K562 (cell line): ENCODE data around the gene SND1. TPM values are rescaled to one million over a fixed set of nuclear protein-coding genes. Genes with fewer than 3 reads are reported as not detected.
A peak's percentile ranks its signal among the peaks of the same experiment; 100 is the strongest.

Source experiments
- CCNT2 ChIP-seq: IDR thresholded peaks from 2 replicates; pipeline ENCODE4 v1.6.1; 2011; ENCODE audit warnings: borderline replicate concordance, low read depth, mild to moderate bottlenecking, moderate library complexity, mixed read lengths, low read length; ENCODE audit not compliant: insufficient read length; ENCODE audit errors: extremely low read depth
- CTBP1 ChIP-seq: fragments of 450-650 bp; IDR thresholded peaks from 2 replicates; pipeline ENCODE4 v1.6.1; 2016; ENCODE audit warnings: borderline replicate concordance
- DNMT1 ChIP-seq: fragments of 450-650 bp; IDR thresholded peaks from 2 replicates; pipeline ENCODE4 v1.6.1; 2016; ENCODE audit warnings: antibody characterized with exemption, mild to moderate bottlenecking
- HDGF ChIP-seq: fragments of 450-650 bp; IDR thresholded peaks from 2 replicates; pipeline ENCODE4 v1.6.1; 2016
- KLF1 ChIP-seq: fragments of 450-650 bp; IDR thresholded peaks from 2 replicates; pipeline ENCODE4 v1.6.1; 2016; ENCODE audit warnings: missing genetic modification characterization, missing compliant biosample characterization
- TRIM24 ChIP-seq, 2 experiments: fragments of 450-650 bp; IDR thresholded peaks; 2 replicates each; pipeline ENCODE4 v1.6.1; 2016
- ZBTB1 ChIP-seq: sonication (generic); formaldehyde crosslinking; IDR thresholded peaks from 2 replicates; pipeline ENCODE4 v1.8.1; 2023; ENCODE audit warnings: missing genetic modification reagents, low read depth, mild to moderate bottlenecking, borderline replicate concordance
- ZBTB7A ChIP-seq: IDR thresholded peaks from 2 replicates; pipeline ENCODE4 v1.6.1; 2011; ENCODE audit warnings: low read depth, mild to moderate bottlenecking, low read length, moderate library complexity, borderline replicate concordance; ENCODE audit not compliant: control insufficient read depth
- ZKSCAN3 ChIP-seq: fragments of 250-450 bp; sonication (Bioruptor Pico); IDR thresholded peaks from 2 replicates; pipeline ENCODE4 v1.4.0; 2020
- ZNF133 ChIP-seq: fragments of 250-450 bp; sonication (Bioruptor Pico); IDR thresholded peaks from 2 replicates; pipeline ENCODE4 v1.4.0; 2020; ENCODE audit warnings: mild to moderate bottlenecking
- ZNF354B ChIP-seq: fragments of 250-450 bp; sonication (Bioruptor Pico); IDR thresholded peaks from 2 replicates; pipeline ENCODE4 v1.4.0; 2020
- ZNF583 ChIP-seq: fragments of 250-450 bp; sonication (Bioruptor Pico); IDR thresholded peaks from 2 replicates; pipeline ENCODE4 v1.4.0; 2020
- polyA plus RNA-seq, 8 experiments: library from polyadenylated mRNA; depleted of rRNA in 4 of 8; stranded (reverse) in 5 of 8; unstranded in 3 of 8; fragments of >200 nt; fragmentation: Nextera tagmentation in 2 of 8; fragmentation: Illumina TruSeq in 1 of 8; extraction: Ambion mirVana in 2 of 8; extraction: Trizol in 1 of 8; gene quantifications; 2 replicates each; pipeline versions ENCODE4 v1.2.1 to v1.2.3, GENCODE V29; 2011 to 2014; ENCODE audit warnings: inconsistent platforms in 1 of 8, missing spikeins in 1 of 8
- total RNA-seq, 7 experiments: library from RNA; depleted of rRNA in 6 of 7; stranded (reverse); fragments of >200 nt in 6 of 7; fragmentation: Illumina TruSeq in 2 of 7; extraction: Trizol in 2 of 7; gene quantifications; 2 replicates each; pipeline versions ENCODE4 v1.2.1 to v1.2.3, GENCODE V29; 2011 to 2021; ENCODE audit warnings: low replicate concordance in 1 of 7
- TF ChIP-seq, protein P1 (sequence below): fragments of 450-650 bp; IDR thresholded peaks from 2 replicates; pipeline ENCODE4 v1.6.1; 2016; ENCODE audit warnings: mild to moderate bottlenecking, moderate library complexity
- TF ChIP-seq, protein P2 (sequence below): fragments of 250-450 bp; sonication (Bioruptor Pico); IDR thresholded peaks from 2 replicates; pipeline ENCODE4 v1.4.0; 2020; ENCODE audit warnings: mild to moderate bottlenecking, moderate library complexity, borderline replicate concordance

Gene SND1
- total and polyA plus RNA-seq, 9 of the 15 experiments (the other 6 are each of a cell fraction or from before 2014, with no cell fraction given) = 46.5 to 307 (median 191) TPM

GRCh38 chr7:128135515-128136214 lies 483.7 kb downstream of the SND1 start (continued):
- TF ChIP-seq, protein P1, sequence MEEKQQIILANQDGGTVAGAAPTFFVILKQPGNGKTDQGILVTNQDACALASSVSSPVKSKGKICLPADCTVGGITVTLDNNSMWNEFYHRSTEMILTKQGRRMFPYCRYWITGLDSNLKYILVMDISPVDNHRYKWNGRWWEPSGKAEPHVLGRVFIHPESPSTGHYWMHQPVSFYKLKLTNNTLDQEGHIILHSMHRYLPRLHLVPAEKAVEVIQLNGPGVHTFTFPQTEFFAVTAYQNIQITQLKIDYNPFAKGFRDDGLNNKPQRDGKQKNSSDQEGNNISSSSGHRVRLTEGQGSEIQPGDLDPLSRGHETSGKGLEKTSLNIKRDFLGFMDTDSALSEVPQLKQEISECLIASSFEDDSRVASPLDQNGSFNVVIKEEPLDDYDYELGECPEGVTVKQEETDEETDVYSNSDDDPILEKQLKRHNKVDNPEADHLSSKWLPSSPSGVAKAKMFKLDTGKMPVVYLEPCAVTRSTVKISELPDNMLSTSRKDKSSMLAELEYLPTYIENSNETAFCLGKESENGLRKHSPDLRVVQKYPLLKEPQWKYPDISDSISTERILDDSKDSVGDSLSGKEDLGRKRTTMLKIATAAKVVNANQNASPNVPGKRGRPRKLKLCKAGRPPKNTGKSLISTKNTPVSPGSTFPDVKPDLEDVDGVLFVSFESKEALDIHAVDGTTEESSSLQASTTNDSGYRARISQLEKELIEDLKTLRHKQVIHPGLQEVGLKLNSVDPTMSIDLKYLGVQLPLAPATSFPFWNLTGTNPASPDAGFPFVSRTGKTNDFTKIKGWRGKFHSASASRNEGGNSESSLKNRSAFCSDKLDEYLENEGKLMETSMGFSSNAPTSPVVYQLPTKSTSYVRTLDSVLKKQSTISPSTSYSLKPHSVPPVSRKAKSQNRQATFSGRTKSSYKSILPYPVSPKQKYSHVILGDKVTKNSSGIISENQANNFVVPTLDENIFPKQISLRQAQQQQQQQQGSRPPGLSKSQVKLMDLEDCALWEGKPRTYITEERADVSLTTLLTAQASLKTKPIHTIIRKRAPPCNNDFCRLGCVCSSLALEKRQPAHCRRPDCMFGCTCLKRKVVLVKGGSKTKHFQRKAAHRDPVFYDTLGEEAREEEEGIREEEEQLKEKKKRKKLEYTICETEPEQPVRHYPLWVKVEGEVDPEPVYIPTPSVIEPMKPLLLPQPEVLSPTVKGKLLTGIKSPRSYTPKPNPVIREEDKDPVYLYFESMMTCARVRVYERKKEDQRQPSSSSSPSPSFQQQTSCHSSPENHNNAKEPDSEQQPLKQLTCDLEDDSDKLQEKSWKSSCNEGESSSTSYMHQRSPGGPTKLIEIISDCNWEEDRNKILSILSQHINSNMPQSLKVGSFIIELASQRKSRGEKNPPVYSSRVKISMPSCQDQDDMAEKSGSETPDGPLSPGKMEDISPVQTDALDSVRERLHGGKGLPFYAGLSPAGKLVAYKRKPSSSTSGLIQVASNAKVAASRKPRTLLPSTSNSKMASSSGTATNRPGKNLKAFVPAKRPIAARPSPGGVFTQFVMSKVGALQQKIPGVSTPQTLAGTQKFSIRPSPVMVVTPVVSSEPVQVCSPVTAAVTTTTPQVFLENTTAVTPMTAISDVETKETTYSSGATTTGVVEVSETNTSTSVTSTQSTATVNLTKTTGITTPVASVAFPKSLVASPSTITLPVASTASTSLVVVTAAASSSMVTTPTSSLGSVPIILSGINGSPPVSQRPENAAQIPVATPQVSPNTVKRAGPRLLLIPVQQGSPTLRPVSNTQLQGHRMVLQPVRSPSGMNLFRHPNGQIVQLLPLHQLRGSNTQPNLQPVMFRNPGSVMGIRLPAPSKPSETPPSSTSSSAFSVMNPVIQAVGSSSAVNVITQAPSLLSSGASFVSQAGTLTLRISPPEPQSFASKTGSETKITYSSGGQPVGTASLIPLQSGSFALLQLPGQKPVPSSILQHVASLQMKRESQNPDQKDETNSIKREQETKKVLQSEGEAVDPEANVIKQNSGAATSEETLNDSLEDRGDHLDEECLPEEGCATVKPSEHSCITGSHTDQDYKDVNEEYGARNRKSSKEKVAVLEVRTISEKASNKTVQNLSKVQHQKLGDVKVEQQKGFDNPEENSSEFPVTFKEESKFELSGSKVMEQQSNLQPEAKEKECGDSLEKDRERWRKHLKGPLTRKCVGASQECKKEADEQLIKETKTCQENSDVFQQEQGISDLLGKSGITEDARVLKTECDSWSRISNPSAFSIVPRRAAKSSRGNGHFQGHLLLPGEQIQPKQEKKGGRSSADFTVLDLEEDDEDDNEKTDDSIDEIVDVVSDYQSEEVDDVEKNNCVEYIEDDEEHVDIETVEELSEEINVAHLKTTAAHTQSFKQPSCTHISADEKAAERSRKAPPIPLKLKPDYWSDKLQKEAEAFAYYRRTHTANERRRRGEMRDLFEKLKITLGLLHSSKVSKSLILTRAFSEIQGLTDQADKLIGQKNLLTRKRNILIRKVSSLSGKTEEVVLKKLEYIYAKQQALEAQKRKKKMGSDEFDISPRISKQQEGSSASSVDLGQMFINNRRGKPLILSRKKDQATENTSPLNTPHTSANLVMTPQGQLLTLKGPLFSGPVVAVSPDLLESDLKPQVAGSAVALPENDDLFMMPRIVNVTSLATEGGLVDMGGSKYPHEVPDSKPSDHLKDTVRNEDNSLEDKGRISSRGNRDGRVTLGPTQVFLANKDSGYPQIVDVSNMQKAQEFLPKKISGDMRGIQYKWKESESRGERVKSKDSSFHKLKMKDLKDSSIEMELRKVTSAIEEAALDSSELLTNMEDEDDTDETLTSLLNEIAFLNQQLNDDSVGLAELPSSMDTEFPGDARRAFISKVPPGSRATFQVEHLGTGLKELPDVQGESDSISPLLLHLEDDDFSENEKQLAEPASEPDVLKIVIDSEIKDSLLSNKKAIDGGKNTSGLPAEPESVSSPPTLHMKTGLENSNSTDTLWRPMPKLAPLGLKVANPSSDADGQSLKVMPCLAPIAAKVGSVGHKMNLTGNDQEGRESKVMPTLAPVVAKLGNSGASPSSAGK = peak; percentile 98
- TF ChIP-seq ZNF354B = 0 out of 2 replicates have a peak, but pooled peaks have one; percentile 8
- TF ChIP-seq HDGF = no peak
- TF ChIP-seq, protein P2, sequence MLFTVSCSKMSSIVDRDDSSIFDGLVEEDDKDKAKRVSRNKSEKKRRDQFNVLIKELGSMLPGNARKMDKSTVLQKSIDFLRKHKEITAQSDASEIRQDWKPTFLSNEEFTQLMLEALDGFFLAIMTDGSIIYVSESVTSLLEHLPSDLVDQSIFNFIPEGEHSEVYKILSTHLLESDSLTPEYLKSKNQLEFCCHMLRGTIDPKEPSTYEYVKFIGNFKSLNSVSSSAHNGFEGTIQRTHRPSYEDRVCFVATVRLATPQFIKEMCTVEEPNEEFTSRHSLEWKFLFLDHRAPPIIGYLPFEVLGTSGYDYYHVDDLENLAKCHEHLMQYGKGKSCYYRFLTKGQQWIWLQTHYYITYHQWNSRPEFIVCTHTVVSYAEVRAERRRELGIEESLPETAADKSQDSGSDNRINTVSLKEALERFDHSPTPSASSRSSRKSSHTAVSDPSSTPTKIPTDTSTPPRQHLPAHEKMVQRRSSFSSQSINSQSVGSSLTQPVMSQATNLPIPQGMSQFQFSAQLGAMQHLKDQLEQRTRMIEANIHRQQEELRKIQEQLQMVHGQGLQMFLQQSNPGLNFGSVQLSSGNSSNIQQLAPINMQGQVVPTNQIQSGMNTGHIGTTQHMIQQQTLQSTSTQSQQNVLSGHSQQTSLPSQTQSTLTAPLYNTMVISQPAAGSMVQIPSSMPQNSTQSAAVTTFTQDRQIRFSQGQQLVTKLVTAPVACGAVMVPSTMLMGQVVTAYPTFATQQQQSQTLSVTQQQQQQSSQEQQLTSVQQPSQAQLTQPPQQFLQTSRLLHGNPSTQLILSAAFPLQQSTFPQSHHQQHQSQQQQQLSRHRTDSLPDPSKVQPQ (CRISPR knock-in tag) = 0 out of 2 replicates have a peak, but pooled peaks have one; percentile 25
- peak; percentile 86; the same call in 1 of the 2 replicates for TF ChIP-seq KLF1 (tag)
- TF ChIP-seq CCNT2 = peak; percentile 79
- peak; percentile 36; the same call in 1 of the 2 replicates for TF ChIP-seq ZNF583 (CRISPR knock-in tag)
- TF ChIP-seq DNMT1 = no peak
- no peak for TF ChIP-seq TRIM24 (IDR thresholded peaks at IDR 0.05)
- TF ChIP-seq ZNF133 (CRISPR knock-in tag) = no peak
- peak; percentile 79; the same call in 1 of the 2 replicates for TF ChIP-seq ZBTB7A
- TF ChIP-seq ZKSCAN3 = no peak
- TF ChIP-seq CTBP1 = peak; percentile 70; the same call in 1 of the 2 replicates
- peak; percentile 81; the same call in 1 of the 2 replicates for TF ChIP-seq ZBTB1 (CRISPR knock-in tag)
